Smooth muscle cell of the pulmonary artery (primary cell): ENCODE results near the gene TNFRSF17. TPM values are rescaled to one million over a fixed set of nuclear protein-coding genes. Genes with fewer than 3 reads are reported as not detected.

Source experiments
- total RNA-seq: library from RNA; depleted of rRNA; stranded (reverse); fragments of >200 nt; gene quantifications from 2 replicates; pipeline ENCODE4 v1.2.3, GENCODE V29; 2014

TNFRSF17 gene
- total RNA-seq: 0.10 TPM in 1 of 2 replicates, not detected in the other

DNA sequence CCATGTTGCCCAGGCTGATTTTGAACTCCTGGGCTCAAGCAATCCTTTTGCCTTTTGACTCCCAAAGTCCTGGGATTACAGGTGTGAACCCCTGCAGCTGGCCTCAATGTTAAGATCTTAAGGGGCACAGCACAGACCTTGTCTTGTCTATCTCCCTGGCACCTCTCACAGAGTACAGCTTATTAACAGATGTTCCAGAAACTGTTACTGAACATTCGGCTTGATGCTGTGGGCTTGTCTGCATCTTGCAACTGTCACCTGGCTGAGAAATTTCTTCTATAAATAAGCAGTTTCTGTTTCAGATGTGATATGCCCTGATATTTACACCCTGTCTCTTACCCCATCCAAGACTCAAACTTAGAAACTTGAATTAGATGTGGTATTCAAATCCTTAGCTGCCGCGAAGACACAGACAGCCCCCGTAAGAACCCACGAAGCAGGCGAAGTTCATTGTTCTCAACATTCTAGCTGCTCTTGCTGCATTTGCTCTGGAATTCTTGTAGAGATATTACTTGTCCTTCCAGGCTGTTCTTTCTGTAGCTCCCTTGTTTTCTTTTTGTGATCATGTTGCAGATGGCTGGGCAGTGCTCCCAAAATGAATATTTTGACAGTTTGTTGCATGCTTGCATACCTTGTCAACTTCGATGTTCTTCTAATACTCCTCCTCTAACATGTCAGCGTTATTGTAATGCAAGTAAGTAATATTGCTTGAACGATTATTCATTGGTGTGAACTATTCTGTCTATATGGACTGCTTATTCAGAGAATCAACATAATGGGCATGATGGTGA lies at the start of gene TNFRSF17:
TSS of gene TNFRSF17 (plus strand) at position 450 of the 791 bp plus-strand sequence. CDS start at position 565, 115 bp downstream.

DNA sequence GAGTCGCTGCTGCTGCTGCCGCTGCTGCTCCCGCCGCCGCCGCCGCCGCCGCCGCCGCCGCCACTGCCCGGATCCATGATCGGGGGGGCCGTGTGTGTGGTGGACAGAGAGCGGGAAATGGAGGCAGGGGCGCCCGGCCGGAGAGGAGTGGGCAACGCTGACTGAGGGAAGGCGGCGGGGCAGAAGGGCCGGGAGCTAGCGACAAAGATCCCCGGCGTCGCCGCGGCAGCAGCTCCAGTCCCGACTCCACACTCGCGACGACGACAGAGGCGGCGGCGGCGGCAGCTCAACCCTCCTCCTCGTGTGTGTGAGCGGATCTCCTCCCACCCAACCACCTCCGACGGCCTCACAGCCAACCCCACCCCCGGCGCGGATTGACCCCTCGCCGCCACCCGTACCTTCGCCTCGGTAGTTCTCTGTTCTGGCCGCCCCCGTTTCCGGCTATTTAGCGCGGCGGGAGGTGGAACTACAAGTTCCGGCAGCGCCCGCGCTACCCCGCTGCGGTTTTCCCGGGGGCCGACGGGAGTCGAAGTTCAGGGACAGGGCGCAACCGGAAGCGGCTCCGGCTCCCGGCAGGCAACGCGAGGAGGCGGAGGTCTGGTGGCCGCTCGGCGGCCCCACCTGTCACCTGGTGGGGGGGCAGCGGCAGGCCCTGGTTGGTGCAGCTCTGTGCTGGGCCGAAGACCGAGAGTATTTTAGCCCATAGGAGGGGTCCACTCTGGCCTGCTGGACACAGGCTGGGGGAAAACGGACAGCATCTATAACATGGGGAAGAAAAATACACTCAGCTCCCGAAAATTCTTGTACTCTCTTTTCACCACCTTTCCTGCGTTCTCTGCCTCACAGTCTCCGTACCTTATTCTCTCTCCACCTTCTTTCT lies 49.1 kb upstream of the TNFRSF17 start, which contains the start of gene GSPT1:
TSS of gene GSPT1 (minus strand) at position 313 of the 880 bp plus-strand sequence. CDS start at position 77, 236 bp downstream.

DNA sequence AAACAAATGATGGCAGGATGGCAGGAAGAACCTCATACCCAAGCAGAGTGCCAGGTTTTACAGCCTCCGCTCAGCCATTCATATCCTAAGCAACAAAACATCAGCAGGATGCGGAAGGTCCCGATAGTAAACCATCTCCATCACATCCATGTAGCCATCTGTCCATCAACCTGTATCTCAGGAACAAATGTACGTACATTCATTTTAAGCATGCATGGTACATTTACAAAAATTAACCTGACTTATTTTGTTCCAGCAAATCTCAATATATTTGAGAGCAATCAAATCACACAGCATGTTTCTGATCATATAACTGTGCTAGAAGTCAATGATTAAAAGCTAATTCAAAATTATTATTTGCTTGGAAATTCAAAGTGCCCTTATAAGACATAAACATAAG lies 23.1 kb upstream of the TNFRSF17 start, which contains the start of gene NPIPB2:
TSS of gene NPIPB2 (minus strand) at position 101 of the 400 bp plus-strand sequence. CDS start at position 101, 0 bp downstream.

Other genes with a start within 250 kb of the TNFRSF17 start
- 30.2 and 32.6 TPM in 2 replicates for gene TXNDC11, start 222.4 kb upstream of the TNFRSF17 start, total RNA-seq
- gene ZC3H7A, start 168.0 kb upstream of the TNFRSF17 start, total RNA-seq: 57.9 and 68.4 TPM in 2 replicates
- gene RSL1D1, start 113.7 kb upstream of the TNFRSF17 start, total RNA-seq: 47.7 and 55.6 TPM in 2 replicates
- gene GSPT1, start 49.3 kb upstream of the TNFRSF17 start, total RNA-seq: 75.5 and 78.3 TPM in 2 replicates
- gene NPIPB2, start 23.2 kb upstream of the TNFRSF17 start, total RNA-seq: 5.2 and 7.3 TPM in 2 replicates
- 20.8 and 21.5 TPM in 2 replicates for gene SNX29, start 11.5 kb downstream of the TNFRSF17 start, total RNA-seq